BLaER1 (cell line): ENCODE data around the gene SERPINB7.

ENCODE experiments used
- H3K27ac ChIP-seq: shearing (Covaris generic); formaldehyde crosslinking; 2 replicates; pipeline ENCODE4 v1.8.1; 2022
- H3K27me3 ChIP-seq: shearing (Covaris generic); formaldehyde crosslinking; 2 replicates; pipeline ENCODE4 v1.8.1; 2022
- H3K36me3 ChIP-seq: shearing (Covaris generic); formaldehyde crosslinking; 2 replicates; pipeline ENCODE4 v1.8.1; 2022
- H3K4me1 ChIP-seq: shearing (Covaris generic); formaldehyde crosslinking; 2 replicates; pipeline ENCODE4 v1.8.1; 2022
- H3K4me2 ChIP-seq: shearing (Covaris generic); formaldehyde crosslinking; 2 replicates; pipeline ENCODE4 v1.8.1; 2022
- H3K4me3 ChIP-seq: shearing (Covaris generic); formaldehyde crosslinking; 2 replicates; pipeline ENCODE4 v1.8.1; 2022
- H3K9ac ChIP-seq: shearing (Covaris generic); formaldehyde crosslinking; 2 replicates; pipeline ENCODE4 v1.8.1; 2022
- H3K9me3 ChIP-seq: shearing (Covaris generic); formaldehyde crosslinking; 2 replicates; pipeline ENCODE4 v1.8.1; 2022
- H4K20me1 ChIP-seq: shearing (Covaris generic); formaldehyde crosslinking; 2 replicates; pipeline ENCODE4 v1.8.1; 2022
- Cebpa-rat ChIP-seq: shearing (Covaris generic); IDR thresholded peaks from 2 replicates; pipeline ENCODE4 v1.8.1; 2022

The SERPINB7 gene

GRCh38 chr18:63784787-63785452 lies 9.7 kb downstream of the SERPINB7 start:
- H3K4me3 ChIP-seq: no peak overlapping the region
- no peaks in the 10 kb centered on the region for H3K4me1 ChIP-seq
- no peak overlapping the region for H3K4me2 ChIP-seq
- H4K20me1 ChIP-seq: no peaks in the 10 kb centered on the region
- no peaks in the 10 kb centered on the region for H3K27me3 ChIP-seq
- no peaks in the 10 kb centered on the region for H3K9me3 ChIP-seq
- H3K27ac ChIP-seq: no peak overlapping the region
- no peak overlapping the region for H3K9ac ChIP-seq
- no peak for TF ChIP-seq Cebpa-rat
- H3K36me3 ChIP-seq: no peaks in the 10 kb centered on the region

DNA sequence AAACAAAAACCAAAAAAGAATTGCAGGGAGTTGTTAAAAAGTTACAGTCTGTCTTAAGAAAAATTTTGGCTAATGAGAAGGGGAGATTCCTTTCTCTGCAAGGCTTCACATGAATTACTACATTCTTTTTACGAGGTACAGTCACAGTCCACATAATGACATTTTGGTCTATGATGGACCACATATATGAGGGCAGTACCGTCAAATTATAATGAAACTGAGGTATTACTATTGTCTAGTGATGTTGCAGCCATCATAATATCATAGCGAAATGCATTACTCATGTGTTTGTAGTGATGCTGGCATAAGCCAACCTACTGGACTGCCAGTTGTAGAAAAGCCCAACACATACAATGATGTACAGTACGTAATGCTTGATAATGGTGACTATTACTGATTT lies 12.5 kb downstream of the SERPINB7 start:
- TF ChIP-seq Cebpa-rat: no peak
- Histone ChIP-seq H3K36me3 (no peaks in the 10 kb centered on the region), H3K9me3 (no peaks in the 10 kb centered on the region), H3K27ac (no peak overlapping the region), H4K20me1 (no peaks in the 10 kb centered on the region), H3K4me2 (no peak overlapping the region), H3K27me3 (no peaks in the 10 kb centered on the region), H3K4me3 (no peak overlapping the region), H3K4me1 (no peaks in the 10 kb centered on the region), H3K9ac (no peak overlapping the region)

DNA sequence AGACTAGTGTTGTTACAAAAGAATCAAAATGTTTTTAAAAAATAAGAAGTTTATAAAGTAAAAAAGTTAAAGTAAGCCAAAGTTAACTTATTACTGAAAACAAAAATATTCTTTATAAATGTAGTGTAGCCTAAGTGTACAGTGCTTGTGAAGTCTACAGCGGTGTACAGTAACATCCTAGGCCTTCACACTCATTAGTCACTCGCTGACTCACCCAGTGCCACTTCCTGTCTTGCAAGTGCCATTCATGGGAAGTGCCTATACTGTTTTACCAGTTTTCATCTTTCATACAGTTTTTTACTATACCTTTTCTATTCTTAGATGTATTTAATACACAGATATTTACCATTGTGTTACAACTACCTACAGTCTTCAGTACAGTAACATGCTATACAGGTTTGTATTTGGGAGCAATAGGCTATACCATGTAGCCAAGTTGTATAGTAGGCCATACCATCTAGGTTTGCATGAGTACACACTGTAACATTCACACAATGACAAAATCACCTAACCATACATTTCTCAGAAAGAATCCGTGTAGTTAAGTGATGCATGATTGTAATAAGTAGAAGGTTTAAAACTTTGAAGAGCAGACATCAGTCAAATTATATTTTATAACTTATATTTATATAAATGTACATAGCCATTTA lies 13.4 kb downstream of the SERPINB7 start:
- TF ChIP-seq Cebpa-rat: no peak
- H3K4me2 ChIP-seq: no peak overlapping the region

GRCh38 chr18:63789327-63789726 lies 14.1 kb downstream of the SERPINB7 start:
- no peaks in the 10 kb centered on the region for H4K20me1 ChIP-seq
- no peak for TF ChIP-seq Cebpa-rat
- H3K4me2 ChIP-seq: no peak overlapping the region

More for the DNA sequence above, 13.4 kb downstream of the SERPINB7 start:
- no peaks in the 10 kb centered on the region for H4K20me1 ChIP-seq
- no peak overlapping the region for H3K9ac ChIP-seq
- H3K4me1 ChIP-seq: no peaks in the 10 kb centered on the region
- H3K9me3 ChIP-seq: no peaks in the 10 kb centered on the region
- no peaks in the 10 kb centered on the region for H3K36me3 ChIP-seq
- H3K27ac ChIP-seq: no peak overlapping the region
- no peak overlapping the region for H3K4me3 ChIP-seq
- no peaks in the 10 kb centered on the region for H3K27me3 ChIP-seq

DNA sequence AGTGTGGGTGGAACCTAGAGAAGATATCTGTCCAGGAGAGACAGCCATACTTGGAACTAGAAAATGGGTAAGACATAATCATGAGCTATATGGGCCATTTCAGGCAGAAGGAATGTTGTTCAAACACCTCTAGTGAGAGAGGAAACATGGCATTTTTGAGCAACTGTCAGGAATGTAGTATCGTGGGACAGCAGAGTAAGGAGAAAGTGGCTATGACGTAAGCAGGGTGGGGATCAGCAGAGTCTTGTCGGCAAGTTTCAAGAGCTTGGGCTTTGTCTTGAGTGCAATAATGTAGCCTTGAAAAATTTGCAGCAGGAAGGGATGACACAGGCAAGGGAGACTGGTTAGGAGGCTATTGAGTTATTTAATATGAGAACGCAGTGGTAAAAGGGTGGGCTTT lies 20.4 kb downstream of the SERPINB7 start:
- H3K4me1 ChIP-seq: no peaks in the 10 kb centered on the region
- no peak for TF ChIP-seq Cebpa-rat
- no peak overlapping the region for H3K4me2 ChIP-seq
- H3K27ac ChIP-seq: no peak overlapping the region
- no peak overlapping the region for H3K9ac ChIP-seq
- H4K20me1 ChIP-seq: no peaks in the 10 kb centered on the region
- no peaks in the 10 kb centered on the region for H3K27me3 ChIP-seq
- H3K9me3 ChIP-seq: no peaks in the 10 kb centered on the region
- H3K4me3 ChIP-seq: no peak overlapping the region
- H3K36me3 ChIP-seq: no peaks in the 10 kb centered on the region

More at GRCh38 chr18:63789327-63789726, 14.1 kb downstream of the SERPINB7 start:
- no peak overlapping the region for H3K27ac ChIP-seq
- H3K4me1 ChIP-seq: no peaks in the 10 kb centered on the region
- H3K27me3 ChIP-seq: no peaks in the 10 kb centered on the region
- no peak overlapping the region for H3K4me3 ChIP-seq
- no peaks in the 10 kb centered on the region for H3K9me3 ChIP-seq
- H3K9ac ChIP-seq: no peak overlapping the region
- H3K36me3 ChIP-seq: no peaks in the 10 kb centered on the region

DNA sequence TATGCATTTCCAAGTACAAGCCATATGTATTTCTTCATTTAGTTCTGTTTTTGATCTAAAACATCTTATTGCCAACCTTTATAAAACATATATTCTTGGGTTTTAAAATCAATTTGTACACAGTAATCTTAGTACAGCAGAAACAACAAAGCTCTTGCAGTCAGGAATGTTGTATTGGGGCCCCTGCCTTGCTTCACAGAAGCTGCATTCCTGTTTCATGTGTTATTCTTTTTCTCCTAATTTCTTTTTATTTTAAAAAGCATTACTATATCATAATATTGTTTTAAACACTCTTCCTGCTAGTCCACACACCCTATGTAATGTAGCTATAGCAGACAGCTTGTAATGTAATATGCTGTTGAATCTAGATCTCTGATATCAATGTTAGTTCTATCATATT lies 24.0 kb downstream of the SERPINB7 start:
- no peak for TF ChIP-seq Cebpa-rat
- Histone ChIP-seq H3K4me3 (no peak overlapping the region), H3K4me1 (no peaks in the 10 kb centered on the region), H3K4me2 (no peak overlapping the region), H3K27ac (no peak overlapping the region), H3K9ac (no peak overlapping the region), H3K9me3 (no peaks in the 10 kb centered on the region), H4K20me1 (no peaks in the 10 kb centered on the region), H3K36me3 (no peaks in the 10 kb centered on the region), H3K27me3 (no peaks in the 10 kb centered on the region)

- no peak overlapping the region for H3K4me2 ChIP-seq
These were observed 26.1 kb downstream of the SERPINB7 start for GRCh38 chr18:63801343-63801742.

DNA sequence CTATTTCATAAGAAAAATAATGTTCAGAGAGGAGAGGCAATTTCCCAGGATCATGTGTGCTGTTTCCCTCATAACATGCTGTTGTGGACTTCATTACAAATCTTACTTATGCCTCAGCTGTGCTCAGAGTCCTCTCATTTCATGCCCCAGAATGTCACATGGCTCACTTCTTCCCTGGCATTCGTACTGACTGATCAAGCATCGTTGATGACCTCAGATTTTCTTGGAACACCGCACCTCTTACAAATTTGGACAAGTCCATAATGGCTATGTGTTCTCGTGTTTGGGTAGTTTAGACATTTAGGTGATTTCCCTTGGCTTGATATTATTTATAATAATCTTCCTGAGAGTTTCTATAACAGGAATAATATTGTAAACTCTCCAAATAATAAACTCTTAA lies 32.9 kb downstream of the SERPINB7 start:
- Histone ChIP-seq H3K9me3 (no peaks in the 10 kb centered on the region), H3K36me3 (no peaks in the 10 kb centered on the region), H3K27me3 (no peaks in the 10 kb centered on the region), H3K4me1 (no peaks in the 10 kb centered on the region), H3K4me3 (no peak overlapping the region), H3K27ac (no peak overlapping the region), H3K4me2 (no peak overlapping the region), H4K20me1 (no peaks in the 10 kb centered on the region), H3K9ac (no peak overlapping the region)
- no peak for TF ChIP-seq Cebpa-rat

More at GRCh38 chr18:63801343-63801742, 26.1 kb downstream of the SERPINB7 start:
- Histone ChIP-seq H4K20me1 (no peaks in the 10 kb centered on the region), H3K9me3 (no peaks in the 10 kb centered on the region), H3K4me3 (no peak overlapping the region), H3K27me3 (no peaks in the 10 kb centered on the region), H3K36me3 (no peaks in the 10 kb centered on the region), H3K27ac (no peak overlapping the region), H3K9ac (no peak overlapping the region), H3K4me1 (no peaks in the 10 kb centered on the region)
- no peak for TF ChIP-seq Cebpa-rat

DNA sequence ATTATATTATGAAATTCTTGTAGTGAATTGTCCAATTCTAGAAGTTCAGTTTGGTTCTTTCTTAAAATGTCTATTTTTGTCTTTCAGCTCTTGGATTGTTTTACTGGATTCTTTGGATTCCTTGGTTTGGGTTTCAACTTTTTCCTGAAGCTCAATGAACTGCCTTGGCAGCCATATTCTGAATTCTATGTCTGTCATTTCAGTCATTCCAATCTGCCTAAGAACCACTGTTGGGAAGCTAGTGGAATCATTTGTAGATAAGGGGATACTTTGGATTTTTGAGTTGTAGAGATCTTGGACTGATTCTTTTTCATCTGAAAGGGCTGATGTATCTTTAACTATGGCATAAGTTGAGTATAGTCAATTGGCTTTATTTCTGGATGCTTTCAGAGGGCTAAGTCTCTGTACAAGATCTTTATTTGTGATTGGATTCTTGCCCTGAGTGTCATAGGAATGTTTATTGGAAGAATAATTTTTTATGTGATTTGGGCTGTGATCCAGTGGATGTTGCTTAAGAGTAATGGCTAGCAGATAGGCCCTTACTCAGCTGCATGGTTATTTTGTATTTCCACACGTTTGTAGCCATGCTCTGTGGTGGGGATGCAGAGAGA lies 42.3 kb downstream of the SERPINB7 start:
- TF ChIP-seq Cebpa-rat: no peak
- Histone ChIP-seq H3K27me3 (no peaks in the 10 kb centered on the region), H3K27ac (no peak overlapping the region), H3K9me3 (no peaks in the 10 kb centered on the region), H3K9ac (no peak overlapping the region), H3K4me2 (no peak overlapping the region), H3K4me3 (no peak overlapping the region), H3K4me1 (no peaks in the 10 kb centered on the region), H4K20me1 (no peaks in the 10 kb centered on the region), H3K36me3 (no peaks in the 10 kb centered on the region)

- no peaks in the 10 kb centered on the region for H3K9me3 ChIP-seq
- no peak overlapping the region for H3K27ac ChIP-seq
These were observed 43.0 kb downstream of the SERPINB7 start for GRCh38 chr18:63818212-63818611.

More at GRCh38 chr18:63818212-63818611, 43.0 kb downstream of the SERPINB7 start:
- H3K9ac ChIP-seq: no peak overlapping the region
- H3K27me3 ChIP-seq: no peaks in the 10 kb centered on the region
- H3K4me1 ChIP-seq: no peaks in the 10 kb centered on the region
- no peak overlapping the region for H3K4me2 ChIP-seq
- H3K36me3 ChIP-seq: no peaks in the 10 kb centered on the region
- H3K4me3 ChIP-seq: no peak overlapping the region
- no peaks in the 10 kb centered on the region for H4K20me1 ChIP-seq
- no peak for TF ChIP-seq Cebpa-rat
